MCF 10A (cell line): ENCODE results near the gene SARDH. TPM values are rescaled to one million over a fixed set of nuclear protein-coding genes. Genes with fewer than 3 reads are reported as not detected.

Source experiments
- BruUV-seq: library from RNA; stranded (reverse); fragments of 400-500 nt; replicated peaks from 2 replicates; lab custom pipeline; 2021; lab: Mats Ljungman, UMichigan
- CTCF ChIA-PET: fragments of 300-600 bp; sonication (Branson Sonifier 250); formaldehyde crosslinking; extraction: SDS; loops from one replicate; lab custom pipeline; 2021; ENCODE audit warnings: antibody characterized with exemption, inconsistent platforms; lab: Yijun Ruan, JAX
- POLR2A ChIA-PET: fragments of 300-600, 350-650 bp; sonication (Branson Sonifier 250); formaldehyde crosslinking; extraction: SDS; loops from one replicate; lab custom pipeline; 2020; ENCODE audit warnings: antibody characterized with exemption, inconsistent platforms; lab: Yijun Ruan, JAX
- DNase-seq: peaks from one replicate; pipeline ENCODE4 v3.0.0-alpha.2; 2018; ENCODE audit not compliant: unreplicated experiment
- H3K27ac Mint-ChIP-seq: one replicate; pipeline ENCODE4 v1.8.0; 2022; ENCODE audit warnings: mild to moderate bottlenecking, low read depth, mixed read lengths; ENCODE audit not compliant: unreplicated experiment
- H3K27me3 Mint-ChIP-seq: one replicate; pipeline ENCODE4 v1.8.0; 2022; ENCODE audit warnings: mixed read lengths; ENCODE audit not compliant: insufficient read depth, unreplicated experiment
- H3K36me3 Mint-ChIP-seq: one replicate; pipeline ENCODE4 v1.8.0; 2022; ENCODE audit warnings: mild to moderate bottlenecking, moderate library complexity, mixed read lengths; ENCODE audit not compliant: insufficient read depth, unreplicated experiment
- H3K4me1 Mint-ChIP-seq: one replicate; pipeline ENCODE4 v1.8.0; 2022; ENCODE audit warnings: mixed read lengths; ENCODE audit not compliant: insufficient read depth, unreplicated experiment
- H3K4me3 Mint-ChIP-seq: one replicate; pipeline ENCODE4 v1.8.0; 2022; ENCODE audit warnings: mild to moderate bottlenecking, moderate library complexity, mixed read lengths; ENCODE audit not compliant: unreplicated experiment
- H3K9me3 Mint-ChIP-seq: one replicate; pipeline ENCODE4 v1.8.0; 2022; ENCODE audit warnings: mixed read lengths; ENCODE audit not compliant: unreplicated experiment
- CTCF ChIP-seq: fragments of 200-600 bp; IDR thresholded peaks from one replicate; pipeline ENCODE4 v1.8.0; 2022; ENCODE audit warnings: antibody characterized with exemption, mild to moderate bottlenecking; ENCODE audit not compliant: unreplicated experiment
- intact Hi-C: fragments of 100-400 bp; cut with micrococcal nuclease; formaldehyde crosslinking; loops from 2 replicates; pipeline ENCODE4 v1.14.1; 2022
- total RNA-seq: library from RNA; stranded (reverse); gene quantifications from 2 replicates; pipeline ENCODE4 v1.2.3, GENCODE V29; 2022

SARDH gene
- total RNA-seq, 1 experiment from 2014 or later = not detected

GRCh38 chr9:133650026-133650425 is 88.1 kb downstream of the SARDH start:
- no TSS peak for BruUV-seq
- H3K27me3 Mint-ChIP-seq = peaks cover 93% of the 10 kb centered on the region
- H3K27ac Mint-ChIP-seq = no peak overlapping the region

GRCh38 chr9:133649194-133649593 is 89.0 kb downstream of the SARDH start:
- Mint-ChIP-seq H3K27ac (no peak overlapping the region), H3K36me3 (no peaks in the 10 kb centered on the region), H3K9me3 (no peaks in the 10 kb centered on the region), H3K4me1 (no peaks in the 10 kb centered on the region), H3K27me3 (peaks cover 93% of the 10 kb centered on the region), H3K4me3 (no peak overlapping the region)
- BruUV-seq = no TSS peak
- intact Hi-C loops = no loop called here
- ChIA-PET CTCF (no interaction called here), POLR2A (no interaction called here)
- TF ChIP-seq CTCF = no peak
- no peak for DNase-seq

More at GRCh38 chr9:133650026-133650425, 88.1 kb downstream of the SARDH start:
- Mint-ChIP-seq H3K4me3 (no peak overlapping the region), H3K4me1 (no peaks in the 10 kb centered on the region), H3K36me3 (no peaks in the 10 kb centered on the region), H3K9me3 (no peaks in the 10 kb centered on the region)
- DNase-seq = no peak
- ChIA-PET CTCF (no interaction called here), POLR2A (interaction anchor here (0.5 kb wide), 1 partner anchor 424 kb away, joined by 3 read pairs; no protein-coding TSS in a partner anchor)
- intact Hi-C loops = no loop called here
- TF ChIP-seq CTCF = no peak

- intact Hi-C loops = no loop called here
- no peak for TF ChIP-seq CTCF
- Mint-ChIP-seq H3K27me3 (peaks cover 87% of the 10 kb centered on the region), H3K4me3 (no peak overlapping the region), H3K36me3 (no peaks in the 10 kb centered on the region), H3K27ac (no peak overlapping the region), H3K4me1 (no peaks in the 10 kb centered on the region), H3K9me3 (no peaks in the 10 kb centered on the region)
- no TSS peak for BruUV-seq
- DNase-seq = no peak
- ChIA-PET CTCF (interaction anchor here (0.6 to 1.0 kb wide), 2 partner anchors 47 to 345 kb away, joined by 3 read pairs; no protein-coding TSS in a partner anchor), POLR2A (no interaction called here)
Observed at GRCh38 chr9:133647765-133648469, 90.2 kb downstream of the SARDH start.

- Mint-ChIP-seq H3K27ac (no peak overlapping the region), H3K27me3 (peaks cover 82% of the 10 kb centered on the region), H3K9me3 (no peaks in the 10 kb centered on the region), H3K4me1 (no peaks in the 10 kb centered on the region), H3K4me3 (no peak overlapping the region), H3K36me3 (no peaks in the 10 kb centered on the region)
- no TSS peak for BruUV-seq
- POLR2A ChIA-PET = no interaction called here
- CTCF ChIA-PET = interaction anchor here (0.6 kb wide), 1 partner anchor 346 kb away, joined by 3 read pairs; no protein-coding TSS in a partner anchor
- intact Hi-C loops = no loop called here
- no peak for DNase-seq
- no peak for TF ChIP-seq CTCF
Observed at GRCh38 chr9:133647148-133647547, 91.0 kb downstream of the SARDH start.
